SK-N-SH treated with all-trans-retinoic acid at 6 μM for 48 hours (cell line): ENCODE measurements around the gene SGK1.

Source experiments
- ARNTL ChIP-seq: fragments of 450-650 bp; formaldehyde crosslinking; IDR thresholded peaks from 2 replicates; pipeline ENCODE4 v1.5.0; 2020; ENCODE audit warnings: low read depth, mild to moderate bottlenecking, moderate library complexity, borderline replicate concordance
- CREB5 ChIP-seq: fragments of 250-450 bp; sonication (Bioruptor Pico); IDR thresholded peaks from 2 replicates; pipeline ENCODE4 v1.5.1; 2020; ENCODE audit warnings: low read depth, mild to moderate bottlenecking, moderate library complexity
- GLIS3 ChIP-seq: fragments of 250-450 bp; sonication (Bioruptor Pico); IDR thresholded peaks from 2 replicates; pipeline ENCODE4 v1.5.0; 2020; ENCODE audit warnings: mild to moderate bottlenecking, moderate library complexity
- OSR1 ChIP-seq: fragments of 250-450 bp; sonication (Bioruptor Pico); IDR thresholded peaks from 2 replicates; pipeline ENCODE4 v1.8.0; 2022; ENCODE audit warnings: moderate library complexity, mild to moderate bottlenecking, inconsistent platforms
- POU6F1 ChIP-seq: fragments of 250-450 bp; sonication (Bioruptor Pico); IDR thresholded peaks from 2 replicates; pipeline ENCODE4 v1.8.0; 2021; ENCODE audit warnings: low read depth, mild to moderate bottlenecking, moderate library complexity, borderline replicate concordance
- PPARA ChIP-seq: fragments of 250-450 bp; sonication (Bioruptor Pico); IDR thresholded peaks from 2 replicates; pipeline ENCODE4 v1.5.0; 2020; ENCODE audit warnings: mild to moderate bottlenecking, borderline replicate concordance
- RARB ChIP-seq: fragments of 250-450 bp; sonication (Bioruptor Pico); IDR thresholded peaks from 2 replicates; pipeline ENCODE4 v1.8.0; 2021; ENCODE audit warnings: mild to moderate bottlenecking, moderate library complexity
- SNAI2 ChIP-seq: fragments of 250-450 bp; sonication (Bioruptor Pico); IDR thresholded peaks from 2 replicates; pipeline ENCODE4 v1.5.0; 2020; ENCODE audit warnings: mild to moderate bottlenecking, moderate library complexity
- TCF4 ChIP-seq: fragments of 250-450 bp; sonication (Bioruptor Pico); IDR thresholded peaks from 2 replicates; pipeline ENCODE4 v1.8.0; 2021; ENCODE audit warnings: mild to moderate bottlenecking, moderate library complexity, borderline replicate concordance
- TOX ChIP-seq: fragments of 250-450 bp; sonication (Bioruptor Pico); IDR thresholded peaks from 2 replicates; pipeline ENCODE4 v1.8.0; 2021; ENCODE audit warnings: mild to moderate bottlenecking, moderate library complexity, borderline replicate concordance
- ZFP3 ChIP-seq: fragments of 250-450 bp; sonication (Bioruptor Pico); IDR thresholded peaks from 2 replicates; pipeline ENCODE4 v1.5.0; 2020; ENCODE audit warnings: mild to moderate bottlenecking, moderate library complexity
- ZFP30 ChIP-seq: fragments of 450-650 bp; formaldehyde crosslinking; IDR thresholded peaks from 2 replicates; pipeline ENCODE4 v1.5.0; 2022; ENCODE audit warnings: mild to moderate bottlenecking, moderate library complexity
- TF ChIP-seq, protein P1 (sequence below): fragments of 250-450 bp; sonication (Bioruptor Pico); IDR thresholded peaks from 2 replicates; pipeline ENCODE4 v1.8.0; 2020; ENCODE audit warnings: mild to moderate bottlenecking, moderate library complexity, borderline replicate concordance
- TF ChIP-seq, protein P2 (sequence below): fragments of 250-450 bp; sonication (Bioruptor Pico); IDR thresholded peaks from 2 replicates; pipeline ENCODE4 v1.5.1; 2021; ENCODE audit warnings: mild to moderate bottlenecking, moderate library complexity

GRCh38 chr6:134347885-134348805 lies 30.2 kb upstream of the SGK1 start:
- TF ChIP-seq SNAI2 (CRISPR knock-in tag) = no peak
- TF ChIP-seq, protein P1, sequence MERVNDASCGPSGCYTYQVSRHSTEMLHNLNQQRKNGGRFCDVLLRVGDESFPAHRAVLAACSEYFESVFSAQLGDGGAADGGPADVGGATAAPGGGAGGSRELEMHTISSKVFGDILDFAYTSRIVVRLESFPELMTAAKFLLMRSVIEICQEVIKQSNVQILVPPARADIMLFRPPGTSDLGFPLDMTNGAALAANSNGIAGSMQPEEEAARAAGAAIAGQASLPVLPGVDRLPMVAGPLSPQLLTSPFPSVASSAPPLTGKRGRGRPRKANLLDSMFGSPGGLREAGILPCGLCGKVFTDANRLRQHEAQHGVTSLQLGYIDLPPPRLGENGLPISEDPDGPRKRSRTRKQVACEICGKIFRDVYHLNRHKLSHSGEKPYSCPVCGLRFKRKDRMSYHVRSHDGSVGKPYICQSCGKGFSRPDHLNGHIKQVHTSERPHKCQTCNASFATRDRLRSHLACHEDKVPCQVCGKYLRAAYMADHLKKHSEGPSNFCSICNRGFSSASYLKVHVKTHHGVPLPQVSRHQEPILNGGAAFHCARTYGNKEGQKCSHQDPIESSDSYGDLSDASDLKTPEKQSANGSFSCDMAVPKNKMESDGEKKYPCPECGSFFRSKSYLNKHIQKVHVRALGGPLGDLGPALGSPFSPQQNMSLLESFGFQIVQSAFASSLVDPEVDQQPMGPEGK (CRISPR knock-in tag) = no peak
- no peak for TF ChIP-seq PPARA (CRISPR knock-in tag)
- no peak for TF ChIP-seq RARB (CRISPR knock-in tag)
- no peak for TF ChIP-seq ARNTL (CRISPR knock-in tag)
- TF ChIP-seq ZFP30 (CRISPR knock-in tag) = no peak
- no peak for TF ChIP-seq TCF4 (CRISPR knock-in tag)
- no peak for TF ChIP-seq ZFP3
- no peak for TF ChIP-seq CREB5 (CRISPR knock-in tag)
- no peak; the same call in 1 of the 2 replicates for TF ChIP-seq TOX (CRISPR knock-in tag)
- TF ChIP-seq, protein P2, sequence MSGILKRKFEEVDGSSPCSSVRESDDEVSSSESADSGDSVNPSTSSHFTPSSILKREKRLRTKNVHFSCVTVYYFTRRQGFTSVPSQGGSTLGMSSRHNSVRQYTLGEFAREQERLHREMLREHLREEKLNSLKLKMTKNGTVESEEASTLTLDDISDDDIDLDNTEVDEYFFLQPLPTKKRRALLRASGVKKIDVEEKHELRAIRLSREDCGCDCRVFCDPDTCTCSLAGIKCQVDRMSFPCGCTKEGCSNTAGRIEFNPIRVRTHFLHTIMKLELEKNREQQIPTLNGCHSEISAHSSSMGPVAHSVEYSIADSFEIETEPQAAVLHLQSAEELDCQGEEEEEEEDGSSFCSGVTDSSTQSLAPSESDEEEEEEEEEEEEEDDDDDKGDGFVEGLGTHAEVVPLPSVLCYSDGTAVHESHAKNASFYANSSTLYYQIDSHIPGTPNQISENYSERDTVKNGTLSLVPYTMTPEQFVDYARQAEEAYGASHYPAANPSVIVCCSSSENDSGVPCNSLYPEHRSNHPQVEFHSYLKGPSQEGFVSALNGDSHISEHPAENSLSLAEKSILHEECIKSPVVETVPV (CRISPR knock-in tag) = no peak
- TF ChIP-seq POU6F1 (CRISPR knock-in tag) = no peak
- TF ChIP-seq OSR1 (CRISPR knock-in tag) = no peak
- TF ChIP-seq GLIS3 (CRISPR knock-in tag) = no peak
